Neural cell (in vitro differentiated cells): Measurements from ENCODE around the gene STH. TPM values are rescaled to one million over a fixed set of nuclear protein-coding genes. Genes with fewer than 3 reads are reported as not detected.

Experiments used
- H2AFZ ChIP-seq: fragments of 200-600, 300-800 bp; sonication (generic), shearing (Covaris generic); 2 replicates; pipeline ENCODE4 v1.6.0; 2014; ENCODE audit warnings: low read depth, mild to moderate bottlenecking, antibody characterized with exemption, low read length, moderate library complexity
- H3F3A ChIP-seq: fragments of 200-600 bp; shearing (Covaris generic); 2 replicates; pipeline ENCODE4 v1.6.1; 2016; ENCODE audit warnings: mild to moderate bottlenecking, moderate library complexity, mixed read lengths, antibody characterized with exemption, low read length; ENCODE audit not compliant: insufficient read depth, poor library complexity, severe bottlenecking
- H3K27ac ChIP-seq: fragments of 200-600, 300-800 bp; sonication (generic), shearing (Covaris generic); 2 replicates; pipeline ENCODE4 v1.5.1; 2014; ENCODE audit warnings: mild to moderate bottlenecking, low read length, moderate library complexity
- H3K27me3 ChIP-seq: fragments of 300-800, 200-600 bp; sonication (generic), shearing (Covaris generic); 2 replicates; pipeline ENCODE4 v1.6.0; 2014; ENCODE audit warnings: mild to moderate bottlenecking, low read depth, low read length, moderate library complexity; ENCODE audit not compliant: insufficient read depth
- H3K36me3 ChIP-seq: fragments of 300-800, 200-600 bp; sonication (generic), shearing (Covaris generic); 2 replicates; pipeline ENCODE4 v1.5.1; 2014; ENCODE audit warnings: mild to moderate bottlenecking, antibody characterized with exemption, low read length, moderate library complexity; ENCODE audit not compliant: insufficient read depth
- H3K4me2 ChIP-seq: fragments of 300-800, 200-600 bp; sonication (generic), shearing (Covaris generic); 2 replicates; pipeline ENCODE4 v1.6.0; 2014; ENCODE audit warnings: mild to moderate bottlenecking, low read length
- H3K4me3 ChIP-seq: fragments of 300-800, 200-600 bp; sonication (generic), shearing (Covaris generic); 2 replicates; pipeline ENCODE4 v1.5.1; 2014; ENCODE audit warnings: mild to moderate bottlenecking, low read length, moderate library complexity
- H3K79me2 ChIP-seq: fragments of 200-600 bp; shearing (Covaris generic); replicated peaks from 2 replicates; pipeline ENCODE4 v1.6.0; 2014; ENCODE audit warnings: mild to moderate bottlenecking, low read length, moderate library complexity; ENCODE audit not compliant: insufficient read depth
- H3K9ac ChIP-seq: fragments of 300-800, 200-600 bp; sonication (generic), shearing (Covaris generic); 2 replicates; pipeline ENCODE4 v1.6.1; 2016; ENCODE audit warnings: mild to moderate bottlenecking, low read length, mixed read lengths
- H3K9me2 ChIP-seq: fragments of 200-600 bp; shearing (Covaris generic); 2 replicates; pipeline ENCODE4 v1.6.1; 2016; ENCODE audit warnings: mild to moderate bottlenecking, low read length, mixed read lengths; ENCODE audit not compliant: insufficient read depth
- H3K9me3 ChIP-seq: fragments of 200-600, 300-800 bp; sonication (generic), shearing (Covaris generic); 2 replicates; pipeline ENCODE4 v1.6.1; 2016; ENCODE audit warnings: mild to moderate bottlenecking, mixed run types, low read length, moderate library complexity, mixed read lengths
- H4K20me1 ChIP-seq: fragments of 200-600 bp; shearing (Covaris generic); 2 replicates; pipeline ENCODE4 v1.6.1; 2016; ENCODE audit warnings: mild to moderate bottlenecking, mixed run types; ENCODE audit not compliant: insufficient read depth
- CTCF ChIP-seq: fragments of 450-650 bp; IDR thresholded peaks from 2 replicates; pipeline ENCODE4 v1.5.1; 2014; ENCODE audit warnings: antibody characterized with exemption, mild to moderate bottlenecking, moderate library complexity; ENCODE audit not compliant: poor library complexity, severe bottlenecking
- EP300 ChIP-seq: fragments of 450-650 bp; conservative IDR thresholded peaks from 2 replicates; pipeline ENCODE4 v1.6.1; 2014; ENCODE audit warnings: antibody characterized with exemption, mild to moderate bottlenecking, moderate library complexity; ENCODE audit not compliant: poor library complexity, severe bottlenecking
- EZH2 ChIP-seq: fragments of 200-600, 300-800 bp; shearing (Covaris generic), sonication (generic); IDR thresholded peaks from 2 replicates; pipeline ENCODE4 v1.6.1; 2014; ENCODE audit warnings: antibody characterized with exemption, low read length, borderline replicate concordance, mild to moderate bottlenecking; ENCODE audit not compliant: insufficient read depth, poor library complexity, severe bottlenecking
- MXI1 ChIP-seq: fragments of 450-650 bp; conservative IDR thresholded peaks from 2 replicates; pipeline ENCODE4 v1.6.1; 2014; ENCODE audit warnings: antibody characterized with exemption, mild to moderate bottlenecking; ENCODE audit not compliant: poor library complexity, severe bottlenecking
- POLR2AphosphoS5 ChIP-seq: IDR thresholded peaks from 2 replicates; pipeline ENCODE4 v1.6.1; 2012
- RAD21 ChIP-seq: fragments of 450-650 bp; conservative IDR thresholded peaks from 2 replicates; pipeline ENCODE4 v1.6.1; 2014; ENCODE audit warnings: antibody characterized with exemption, mild to moderate bottlenecking, moderate library complexity
- REST ChIP-seq: IDR thresholded peaks from 2 replicates; pipeline ENCODE4 v1.6.1; 2012; ENCODE audit warnings: borderline replicate concordance
- SMC3 ChIP-seq: fragments of 450-650 bp; conservative IDR thresholded peaks from 2 replicates; pipeline ENCODE4 v1.6.1; 2014; ENCODE audit warnings: antibody characterized with exemption, mild to moderate bottlenecking, moderate library complexity; ENCODE audit not compliant: poor library complexity
- TAF1 ChIP-seq: IDR thresholded peaks from 2 replicates; pipeline ENCODE4 v1.6.1; 2012; ENCODE audit warnings: low read depth
- polyA plus RNA-seq: library from polyadenylated mRNA; depleted of rRNA; stranded (reverse); fragments of >200 nt; gene quantifications from 2 replicates; pipeline ENCODE4 v1.2.3, GENCODE V29; 2014

STH gene
- polyA plus RNA-seq, 1 donor from 2014 or later, result not detected

DNA sequence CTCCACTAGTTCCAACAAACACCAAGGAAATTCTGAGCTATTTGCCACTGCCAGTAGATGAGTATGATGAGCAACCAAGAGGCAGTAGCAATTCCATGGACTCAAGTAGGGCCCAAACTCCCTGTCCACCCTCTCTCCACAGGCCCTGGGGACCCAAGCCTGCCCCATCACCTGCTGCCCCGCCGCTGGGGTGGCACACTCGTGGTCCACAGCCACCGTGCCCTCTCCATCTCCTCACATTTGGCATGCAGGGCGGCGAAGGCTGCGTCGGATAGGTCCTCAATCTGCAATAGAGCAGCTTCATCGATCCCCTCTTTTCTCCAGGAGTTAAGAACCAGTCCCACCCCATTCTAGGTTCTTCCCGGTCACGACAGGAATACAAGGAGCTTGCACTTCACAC is 33.9 kb downstream of the STH start:
- H3K27me3 ChIP-seq, result no peaks in the 10 kb centered on the region
- no peak overlapping the region for H3K27ac ChIP-seq
- no peaks in the 10 kb centered on the region for H3K9me2 ChIP-seq
- H2AFZ ChIP-seq, result no peak overlapping the region
- H3F3A ChIP-seq, result no peaks in the 10 kb centered on the region
- peaks cover 4% of the 10 kb centered on the region for H4K20me1 ChIP-seq
- TF ChIP-seq POLR2AphosphoS5, result peak; percentile 13
- TF ChIP-seq MXI1, result no peak
- no peak overlapping the region for H3K9ac ChIP-seq
- H3K36me3 ChIP-seq, result peaks cover 26% of the 10 kb centered on the region
- H3K4me2 ChIP-seq, result no peak overlapping the region
- H3K79me2 ChIP-seq, result no peaks in the 10 kb centered on the region
- H3K4me3 ChIP-seq, result no peak overlapping the region
- no peaks in the 10 kb centered on the region for H3K9me3 ChIP-seq

DNA sequence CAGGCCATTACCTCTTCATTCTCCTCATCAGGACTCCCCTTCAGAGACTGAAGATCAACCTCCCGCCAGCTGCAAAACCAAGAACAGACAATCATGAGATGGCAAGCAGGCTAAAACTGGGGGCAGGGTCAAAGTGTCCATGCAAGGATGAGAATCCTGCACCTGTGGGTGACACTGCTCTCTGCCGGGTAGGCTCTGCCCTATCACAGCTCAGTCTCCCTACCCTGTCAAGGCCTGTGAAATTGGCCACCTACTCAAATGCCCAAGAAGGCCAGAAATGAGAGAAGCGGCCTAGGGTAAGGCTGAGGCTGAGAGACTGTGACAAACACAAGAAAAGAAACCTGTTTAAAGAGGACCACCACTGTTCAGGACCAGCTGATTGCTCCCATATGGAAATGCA is 34.3 kb downstream of the STH start:
- Histone ChIP-seq H3K9ac (no peak overlapping the region), H3F3A (no peaks in the 10 kb centered on the region), H3K79me2 (no peaks in the 10 kb centered on the region), H3K27me3 (no peaks in the 10 kb centered on the region), H4K20me1 (peaks cover 4% of the 10 kb centered on the region), H3K9me3 (no peaks in the 10 kb centered on the region), H3K4me2 (no peak overlapping the region), H3K4me3 (no peak overlapping the region), H3K9me2 (no peaks in the 10 kb centered on the region), H3K36me3 (peaks cover 23% of the 10 kb centered on the region), H2AFZ (no peak overlapping the region), H3K27ac (no peak overlapping the region)
- TF ChIP-seq EP300 (no peak), CTCF (no peak), SMC3 (no peak), MXI1 (no peak), EZH2 (no peak), RAD21 (no peak), REST (no peak), POLR2AphosphoS5 (no peak), TAF1 (no peak)
